ENCODE data around the gene NAXE.

DNA sequence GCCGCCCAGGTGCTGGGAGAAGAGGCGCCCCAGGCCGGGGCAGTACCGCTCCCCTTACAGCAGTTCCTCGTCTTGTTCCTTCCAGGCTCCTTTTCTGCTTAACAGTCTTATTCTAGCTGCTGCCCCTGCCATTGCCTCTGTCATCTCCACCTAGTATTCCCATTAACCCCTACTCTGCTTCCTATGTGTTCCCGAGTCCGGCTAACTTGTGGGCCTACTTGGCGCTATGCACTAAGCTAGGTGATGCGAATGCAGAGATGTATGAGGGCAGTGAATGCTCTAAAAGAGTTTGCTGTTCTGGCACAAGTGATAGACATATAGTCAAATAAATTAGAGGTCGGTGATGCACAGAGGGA is 18.9 kb upstream of the NAXE start:
- no peak for TF ChIP-seq POLR2A (IDR thresholded peaks at IDR 0.05)
- TF ChIP-seq, protein P1, sequence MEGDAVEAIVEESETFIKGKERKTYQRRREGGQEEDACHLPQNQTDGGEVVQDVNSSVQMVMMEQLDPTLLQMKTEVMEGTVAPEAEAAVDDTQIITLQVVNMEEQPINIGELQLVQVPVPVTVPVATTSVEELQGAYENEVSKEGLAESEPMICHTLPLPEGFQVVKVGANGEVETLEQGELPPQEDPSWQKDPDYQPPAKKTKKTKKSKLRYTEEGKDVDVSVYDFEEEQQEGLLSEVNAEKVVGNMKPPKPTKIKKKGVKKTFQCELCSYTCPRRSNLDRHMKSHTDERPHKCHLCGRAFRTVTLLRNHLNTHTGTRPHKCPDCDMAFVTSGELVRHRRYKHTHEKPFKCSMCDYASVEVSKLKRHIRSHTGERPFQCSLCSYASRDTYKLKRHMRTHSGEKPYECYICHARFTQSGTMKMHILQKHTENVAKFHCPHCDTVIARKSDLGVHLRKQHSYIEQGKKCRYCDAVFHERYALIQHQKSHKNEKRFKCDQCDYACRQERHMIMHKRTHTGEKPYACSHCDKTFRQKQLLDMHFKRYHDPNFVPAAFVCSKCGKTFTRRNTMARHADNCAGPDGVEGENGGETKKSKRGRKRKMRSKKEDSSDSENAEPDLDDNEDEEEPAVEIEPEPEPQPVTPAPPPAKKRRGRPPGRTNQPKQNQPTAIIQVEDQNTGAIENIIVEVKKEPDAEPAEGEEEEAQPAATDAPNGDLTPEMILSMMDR (IDR thresholded peaks at IDR 0.05) = no peak

All from lower leg skin (tissue), 3 donors.